KMS-11 (cell line): ENCODE measurements around the gene NRXN3.

ENCODE experiments used
- H2AFZ ChIP-seq: fragments of 200-600 bp; sonication (generic); 2 replicates; pipeline ENCODE4 v1.6.1; 2016; ENCODE audit warnings: antibody characterized with exemption, mixed run types, low read depth
- H3K27ac ChIP-seq: fragments of 200-600 bp; sonication (generic); 2 replicates; pipeline ENCODE4 v1.6.1; 2016; ENCODE audit warnings: mild to moderate bottlenecking, mixed run types
- H3K27me3 ChIP-seq: fragments of 200-600 bp; sonication (generic); 2 replicates; pipeline ENCODE4 v1.6.1; 2017; ENCODE audit warnings: mild to moderate bottlenecking, low read depth, mixed run types, moderate library complexity; ENCODE audit not compliant: insufficient read depth
- H3K36me3 ChIP-seq: fragments of 200-600 bp; sonication (generic); 2 replicates; pipeline ENCODE4 v1.6.1; 2017; ENCODE audit warnings: mild to moderate bottlenecking, mixed run types; ENCODE audit not compliant: insufficient read depth
- H3K4me1 ChIP-seq: fragments of 200-600 bp; sonication (generic); 2 replicates; pipeline ENCODE4 v1.6.1; 2016; ENCODE audit warnings: mild to moderate bottlenecking, low read depth, mixed run types; ENCODE audit not compliant: poor library complexity, severe bottlenecking
- H3K4me2 ChIP-seq: fragments of 200-600 bp; sonication (generic); 2 replicates; pipeline ENCODE4 v1.7.0; 2016; ENCODE audit warnings: mild to moderate bottlenecking, mixed run types
- H3K4me3 ChIP-seq: fragments of 200-600 bp; sonication (generic); IDR thresholded peaks from 2 replicates; pipeline ENCODE4 v1.6.1; 2017; ENCODE audit warnings: low read depth, low read length, mixed read lengths; ENCODE audit not compliant: insufficient read depth
- H3K79me2 ChIP-seq: fragments of 200-600 bp; sonication (generic); 2 replicates; pipeline ENCODE4 v1.6.1; 2016; ENCODE audit warnings: low read depth, mixed run types; ENCODE audit not compliant: insufficient read depth
- H3K9ac ChIP-seq: fragments of 200-600 bp; sonication (generic); 2 replicates; pipeline ENCODE4 v1.6.1; 2016; ENCODE audit warnings: mild to moderate bottlenecking, mixed run types
- H4K20me1 ChIP-seq: fragments of 200-600 bp; sonication (generic); 2 replicates; pipeline ENCODE4 v1.6.1; 2016; ENCODE audit warnings: mild to moderate bottlenecking, mixed run types; ENCODE audit not compliant: insufficient read depth
- CTCF ChIP-seq: fragments of 200-600 bp; sonication (generic); conservative IDR thresholded peaks from 2 replicates; pipeline ENCODE4 v1.6.1; 2017; ENCODE audit warnings: low read depth, mild to moderate bottlenecking, antibody characterized with exemption, low read length, moderate library complexity, mixed read lengths

The NRXN3 gene

GRCh38 chr14:78875049-78875448, 704.9 kb downstream of the NRXN3 start:
- Histone ChIP-seq H3K9ac (no peak overlapping the region), H3K27ac (no peak overlapping the region), H3K4me3 (no peak overlapping the region), H3K36me3 (no peaks in the 10 kb centered on the region), H3K27me3 (no peaks in the 10 kb centered on the region), H2AFZ (no peak overlapping the region), H3K79me2 (no peaks in the 10 kb centered on the region), H4K20me1 (no peaks in the 10 kb centered on the region), H3K4me1 (no peaks in the 10 kb centered on the region), H3K4me2 (no peak overlapping the region)
- no peak for TF ChIP-seq CTCF

GRCh38 chr14:78885884-78886283, 715.7 kb downstream of the NRXN3 start:
- Histone ChIP-seq H3K4me2 (no peak overlapping the region), H3K4me1 (no peaks in the 10 kb centered on the region), H4K20me1 (no peaks in the 10 kb centered on the region), H3K9ac (no peak overlapping the region), H3K4me3 (no peak overlapping the region), H3K27ac (no peak overlapping the region), H3K79me2 (no peaks in the 10 kb centered on the region), H3K27me3 (no peaks in the 10 kb centered on the region), H2AFZ (no peak overlapping the region), H3K36me3 (no peaks in the 10 kb centered on the region)
- no peak for TF ChIP-seq CTCF

- Histone ChIP-seq H3K27me3 (no peaks in the 10 kb centered on the region), H4K20me1 (no peaks in the 10 kb centered on the region), H3K9ac (no peak overlapping the region), H2AFZ (no peak overlapping the region), H3K27ac (no peak overlapping the region), H3K4me1 (no peaks in the 10 kb centered on the region), H3K79me2 (no peaks in the 10 kb centered on the region), H3K36me3 (no peaks in the 10 kb centered on the region), H3K4me3 (no peak overlapping the region), H3K4me2 (no peak overlapping the region)
- TF ChIP-seq CTCF, result no peak
Measured at GRCh38 chr14:78897443-78897842, 727.3 kb downstream of the NRXN3 start.

GRCh38 chr14:78902010-78902623, 731.9 kb downstream of the NRXN3 start:
- TF ChIP-seq CTCF, result peak; percentile 71
- no peaks in the 10 kb centered on the region for H3K36me3 ChIP-seq
- no peak overlapping the region for H3K27ac ChIP-seq

More at GRCh38 chr14:78902010-78902623, 731.9 kb downstream of the NRXN3 start:
- Histone ChIP-seq H4K20me1 (no peaks in the 10 kb centered on the region), H3K4me2 (no peak overlapping the region), H2AFZ (no peak overlapping the region), H3K27me3 (no peaks in the 10 kb centered on the region), H3K79me2 (no peaks in the 10 kb centered on the region), H3K4me1 (no peaks in the 10 kb centered on the region), H3K4me3 (no peak overlapping the region), H3K9ac (no peak overlapping the region)
